ENCODE measurements around the gene FOXO3. TPM values are rescaled to one million over a fixed set of nuclear protein-coding genes. Genes with fewer than 3 reads are reported as not detected.

Gene FOXO3
- total and polyA plus RNA-seq, 2 donors (not counting 3 experiments of a cell fraction or from before 2014, with no cell fraction given), result 14.4 to 16.9 TPM

DNA sequence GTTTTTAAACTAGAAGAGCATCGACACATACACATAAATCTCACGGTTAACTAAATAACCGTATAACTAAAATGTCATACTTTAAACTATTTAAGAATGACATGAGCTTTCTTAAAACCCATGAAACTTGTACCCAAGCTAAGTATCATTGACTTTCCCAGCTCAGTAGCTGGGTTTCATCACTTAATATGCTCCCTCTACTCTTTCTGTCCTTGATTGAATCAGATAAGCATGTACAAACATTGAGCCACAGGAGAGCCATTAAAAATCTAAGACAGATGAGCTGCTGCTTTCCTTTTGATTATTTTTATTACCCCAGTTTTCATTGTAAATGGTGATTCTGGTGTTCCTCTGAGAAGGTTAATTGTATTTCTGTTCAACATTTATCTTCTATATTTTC is 115.8 kb downstream of the FOXO3 start:
- no peak overlapping the region for H3K9ac ChIP-seq (replicated peaks; ENCODE audit: extremely low read depth, insufficient read depth, low read length)
- TF ChIP-seq GATA2 (IDR thresholded peaks at IDR 0.05; ENCODE audit: insufficient read depth, insufficient read length, low read depth, low read length) (no peak), EZH2 (IDR thresholded peaks at IDR 0.05; ENCODE audit: borderline replicate concordance, low read depth, low read length, severe bottlenecking) (no peak), JUN (IDR thresholded peaks at IDR 0.05; ENCODE audit: borderline replicate concordance, insufficient read depth, insufficient read length, low read depth) (no peak), FOS (IDR thresholded peaks at IDR 0.05; ENCODE audit: borderline replicate concordance, insufficient read depth, low read length) (no peak), POLR2A (IDR thresholded peaks at IDR 0.05; ENCODE audit: low read depth, low read length) (no peak), POLR2AphosphoS5 (IDR thresholded peaks at IDR 0.05; ENCODE audit: insufficient read depth, low read depth, low read length) (no peak), MYC (IDR thresholded peaks at IDR 0.05; ENCODE audit: low read depth, low read length) (no peak)
- TF ChIP-seq, protein P1, sequence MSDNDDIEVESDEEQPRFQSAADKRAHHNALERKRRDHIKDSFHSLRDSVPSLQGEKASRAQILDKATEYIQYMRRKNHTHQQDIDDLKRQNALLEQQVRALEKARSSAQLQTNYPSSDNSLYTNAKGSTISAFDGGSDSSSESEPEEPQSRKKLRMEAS (IDR thresholded peaks at IDR 0.05; ENCODE audit: insufficient read depth, insufficient read length), result no peak
- TF ChIP-seq, protein P2, sequence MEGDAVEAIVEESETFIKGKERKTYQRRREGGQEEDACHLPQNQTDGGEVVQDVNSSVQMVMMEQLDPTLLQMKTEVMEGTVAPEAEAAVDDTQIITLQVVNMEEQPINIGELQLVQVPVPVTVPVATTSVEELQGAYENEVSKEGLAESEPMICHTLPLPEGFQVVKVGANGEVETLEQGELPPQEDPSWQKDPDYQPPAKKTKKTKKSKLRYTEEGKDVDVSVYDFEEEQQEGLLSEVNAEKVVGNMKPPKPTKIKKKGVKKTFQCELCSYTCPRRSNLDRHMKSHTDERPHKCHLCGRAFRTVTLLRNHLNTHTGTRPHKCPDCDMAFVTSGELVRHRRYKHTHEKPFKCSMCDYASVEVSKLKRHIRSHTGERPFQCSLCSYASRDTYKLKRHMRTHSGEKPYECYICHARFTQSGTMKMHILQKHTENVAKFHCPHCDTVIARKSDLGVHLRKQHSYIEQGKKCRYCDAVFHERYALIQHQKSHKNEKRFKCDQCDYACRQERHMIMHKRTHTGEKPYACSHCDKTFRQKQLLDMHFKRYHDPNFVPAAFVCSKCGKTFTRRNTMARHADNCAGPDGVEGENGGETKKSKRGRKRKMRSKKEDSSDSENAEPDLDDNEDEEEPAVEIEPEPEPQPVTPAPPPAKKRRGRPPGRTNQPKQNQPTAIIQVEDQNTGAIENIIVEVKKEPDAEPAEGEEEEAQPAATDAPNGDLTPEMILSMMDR (IDR thresholded peaks at IDR 0.05; ENCODE audit: extremely low read depth in 1 of 2, insufficient read depth in 1 of 2, low read depth in 1 of 2, low read length in 2 of 2), result no peak
- H3K4me2 ChIP-seq (ENCODE audit: insufficient read depth, low read length), result no peak overlapping the region
- no peak for FAIRE-seq
- H3K9me1 ChIP-seq (replicated peaks; ENCODE audit: control insufficient read depth, extremely low read depth, insufficient read depth, low read length), result no peaks in the 10 kb centered on the region
- intact Hi-C loops (cut with micrococcal nuclease), result no loop called here
- ChIA-PET CTCF (no interaction called here), POLR2A (no interaction called here)
- H3K79me2 ChIP-seq (ENCODE audit: control insufficient read depth, insufficient read depth, low read length), result no peaks in the 10 kb centered on the region
- no peak overlapping the region for H3K4me3 ChIP-seq (replicated peaks in 1 of 3; ENCODE audit: insufficient read depth in 1 of 3, low read depth in 1 of 3, low read length in 3 of 3)
- dilution Hi-C loops (cut with MboI; ENCODE audit: extremely low pct_ligation_motif_present, low sequenced_read_pairs), result no loop called here
- no peak overlapping the region for H3K27ac ChIP-seq (ENCODE audit: insufficient read depth, low read depth, low read length)
- H2AFZ ChIP-seq (ENCODE audit: low read depth, low read length), result no peak overlapping the region
- no peaks in the 10 kb centered on the region for H3K36me3 ChIP-seq (ENCODE audit: control insufficient read depth in 2 of 2, extremely low read depth in 1 of 2, insufficient read depth in 2 of 2, low read length in 2 of 2)
- no peaks in the 10 kb centered on the region for H3K9me3 ChIP-seq (replicated peaks; ENCODE audit: control insufficient read depth, insufficient read depth, low read length)
- no TSS peak for BruUV-seq (replicated peaks)
- no peaks in the 10 kb centered on the region for H3K27me3 ChIP-seq (ENCODE audit: control insufficient read depth in 2 of 2, insufficient read depth in 2 of 2, low read length in 2 of 2)
- peaks cover 4% of the 10 kb centered on the region for H4K20me1 ChIP-seq (replicated peaks; ENCODE audit: control insufficient read depth, extremely low read depth, insufficient read depth, low read length)
- H3K4me1 ChIP-seq (ENCODE audit: control insufficient read depth, extremely low read depth, insufficient read depth, low read length), result peaks cover 11% of the 10 kb centered on the region
- DNase-seq (ENCODE audit: low read depth, low spot score), result no peak
